ENCODE results near the gene RASSF4. TPM values are rescaled to one million over a fixed set of nuclear protein-coding genes. Genes with fewer than 3 reads are reported as not detected.

Gene RASSF4
- total and polyA plus RNA-seq, 9 of the 15 experiments (the other 6 are each of a cell fraction or from before 2014, with no cell fraction given), result 0.01 to 0.62 (median 0.11) TPM; not detected in 3

- TF ChIP-seq MGA (IDR thresholded peaks at IDR 0.05), result no peak
- no peak for TF ChIP-seq IFI16 (CRISPR knock-in tag; IDR thresholded peaks at IDR 0.05)
- TF ChIP-seq E4F1 (CRISPR knock-in tag; IDR thresholded peaks at IDR 0.05; ENCODE audit: borderline replicate concordance), result no peak
- TF ChIP-seq ZNF316 (IDR thresholded peaks at IDR 0.05), result no peak
- no peak for TF ChIP-seq ZFP36 (IDR thresholded peaks at IDR 0.05; ENCODE audit: low read depth, low read length, partially characterized antibody)
- no peak for TF ChIP-seq TAL1 (IDR thresholded peaks at IDR 0.05)
- TF ChIP-seq TEAD2 (tag; IDR thresholded peaks at IDR 0.05), result no peak
- no peak for TF ChIP-seq KLF10 (CRISPR knock-in tag; IDR thresholded peaks at IDR 0.05)
- no peak for TF ChIP-seq CHCHD3 (CRISPR knock-in tag; IDR thresholded peaks at IDR 0.05)
- no peak for TF ChIP-seq MAFF (IDR thresholded peaks at IDR 0.05; ENCODE audit: low read length)
Measured at GRCh38 chr10:44968500-44969400, 9.1 kb downstream of the RASSF4 start (continued).
